HCT116 (cell line): Measurements from ENCODE around the gene LTBP1.

ENCODE experiments used
- CEBPB ChIP-seq: IDR thresholded peaks from 2 replicates; pipeline ENCODE4 v1.6.1; 2012; ENCODE audit warnings: low read depth
- EZH2 ChIP-seq: fragments of 200-600 bp; sonication (generic); IDR thresholded peaks from 2 replicates; pipeline ENCODE4 v1.6.1; 2017; ENCODE audit warnings: antibody characterized with exemption, mixed run types
- EZH2phosphoT487 ChIP-seq: fragments of 200-600 bp; IDR thresholded peaks from 2 replicates; pipeline ENCODE4 v1.6.1; 2018; ENCODE audit warnings: antibody characterized with exemption, borderline replicate concordance
- POLR2A ChIP-seq: IDR thresholded peaks from 2 replicates; pipeline ENCODE4 v1.7.0; 2011; ENCODE audit warnings: borderline replicate concordance; ENCODE audit not compliant: insufficient read depth, insufficient read length; ENCODE audit errors: extremely low read depth
- REST ChIP-seq: IDR thresholded peaks from 2 replicates; pipeline ENCODE4 v1.6.1; 2012; ENCODE audit warnings: low read depth
- SIN3A ChIP-seq: IDR thresholded peaks from 2 replicates; pipeline ENCODE4 v1.6.1; 2012; ENCODE audit warnings: low read depth
- SP1 ChIP-seq: IDR thresholded peaks from 2 replicates; pipeline ENCODE4 v1.6.1; 2012; ENCODE audit warnings: low read depth
- YY1 ChIP-seq: IDR thresholded peaks from 2 replicates; pipeline ENCODE4 v1.6.1; 2011; ENCODE audit warnings: low read length, low read depth, moderate library complexity, mild to moderate bottlenecking; ENCODE audit not compliant: insufficient replicate concordance; ENCODE audit errors: extremely low read depth
- TF ChIP-seq, protein P1 (sequence below): IDR thresholded peaks from 2 replicates; pipeline ENCODE4 v1.6.1; 2012
- TF ChIP-seq, protein P2 (sequence below), 3 experiments: fragments of 200-600 bp in 1 of 3; sonication (generic) in 1 of 3; IDR thresholded peaks in 2 of 3; conservative IDR thresholded peaks in 1 of 3; 2 replicates each; pipeline ENCODE4 v1.5.1; 2012 to 2017; ENCODE audit warnings: low read depth in 2 of 3, low read length in 2 of 3, antibody characterized with exemption in 1 of 3, borderline replicate concordance in 1 of 3, control low read depth in 1 of 3, mild to moderate bottlenecking in 1 of 3, mixed read lengths in 1 of 3, mixed run types in 1 of 3, moderate library complexity in 1 of 3; ENCODE audit not compliant: insufficient read depth in 1 of 3

DNA sequence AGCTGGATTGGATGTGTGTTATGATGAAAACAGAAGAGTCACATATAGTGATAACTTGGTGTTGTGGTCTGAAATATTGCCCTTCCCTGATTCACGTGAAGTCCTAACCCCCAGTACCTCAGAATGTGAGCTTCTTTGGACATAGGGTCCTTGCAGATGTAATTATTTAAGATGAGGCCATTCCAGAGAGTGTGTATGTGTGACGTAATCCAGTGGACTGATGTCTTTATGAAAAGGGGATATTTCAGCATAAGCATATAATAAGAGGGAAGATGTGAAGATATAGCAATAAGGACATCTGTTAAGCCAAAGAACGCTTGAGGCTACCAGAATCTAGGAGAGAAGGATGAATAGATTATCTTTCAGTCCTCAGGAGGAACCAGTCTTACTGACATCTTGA is 62.5 kb downstream of the LTBP1 start:
- TF ChIP-seq, protein P1, sequence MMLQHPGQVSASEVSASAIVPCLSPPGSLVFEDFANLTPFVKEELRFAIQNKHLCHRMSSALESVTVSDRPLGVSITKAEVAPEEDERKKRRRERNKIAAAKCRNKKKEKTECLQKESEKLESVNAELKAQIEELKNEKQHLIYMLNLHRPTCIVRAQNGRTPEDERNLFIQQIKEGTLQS: no peak
- TF ChIP-seq, protein P2, sequence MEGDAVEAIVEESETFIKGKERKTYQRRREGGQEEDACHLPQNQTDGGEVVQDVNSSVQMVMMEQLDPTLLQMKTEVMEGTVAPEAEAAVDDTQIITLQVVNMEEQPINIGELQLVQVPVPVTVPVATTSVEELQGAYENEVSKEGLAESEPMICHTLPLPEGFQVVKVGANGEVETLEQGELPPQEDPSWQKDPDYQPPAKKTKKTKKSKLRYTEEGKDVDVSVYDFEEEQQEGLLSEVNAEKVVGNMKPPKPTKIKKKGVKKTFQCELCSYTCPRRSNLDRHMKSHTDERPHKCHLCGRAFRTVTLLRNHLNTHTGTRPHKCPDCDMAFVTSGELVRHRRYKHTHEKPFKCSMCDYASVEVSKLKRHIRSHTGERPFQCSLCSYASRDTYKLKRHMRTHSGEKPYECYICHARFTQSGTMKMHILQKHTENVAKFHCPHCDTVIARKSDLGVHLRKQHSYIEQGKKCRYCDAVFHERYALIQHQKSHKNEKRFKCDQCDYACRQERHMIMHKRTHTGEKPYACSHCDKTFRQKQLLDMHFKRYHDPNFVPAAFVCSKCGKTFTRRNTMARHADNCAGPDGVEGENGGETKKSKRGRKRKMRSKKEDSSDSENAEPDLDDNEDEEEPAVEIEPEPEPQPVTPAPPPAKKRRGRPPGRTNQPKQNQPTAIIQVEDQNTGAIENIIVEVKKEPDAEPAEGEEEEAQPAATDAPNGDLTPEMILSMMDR (IDR thresholded peaks at IDR 0.05 in 2 of 3, conservative IDR thresholded peaks at IDR 0.05 in 1 of 3; ENCODE audit: borderline replicate concordance in 1 of 3, insufficient read depth in 1 of 3, low read depth in 2 of 3, low read length in 2 of 3): no peak
- TF ChIP-seq EZH2: no peak
- no peak for TF ChIP-seq YY1
- no peak for TF ChIP-seq CEBPB
- TF ChIP-seq POLR2A: no peak
- no peak for TF ChIP-seq SIN3A
- TF ChIP-seq EZH2phosphoT487: no peak
- no peak for TF ChIP-seq REST
- TF ChIP-seq SP1: no peak
